GM06990 (cell line): ENCODE measurements around the gene CAMK4.

Experiments used
- DNase-seq: peaks from one replicate; pipeline ENCODE4 v3.0.0-alpha.2; 2011; ENCODE audit not compliant: insufficient read length; ENCODE audit errors: extremely low read depth
- H3K27me3 ChIP-seq: replicated peaks from 2 replicates; pipeline ENCODE4 v1.6.0; 2011; ENCODE audit warnings: low read length; ENCODE audit not compliant: control insufficient read depth, insufficient read depth
- H3K36me3 ChIP-seq: 2 replicates; pipeline ENCODE4 v1.5.1; 2011; ENCODE audit warnings: low read length; ENCODE audit not compliant: control insufficient read depth, insufficient read depth
- H3K4me3 ChIP-seq: replicated peaks from 2 replicates; pipeline ENCODE4 v1.5.1; 2011; ENCODE audit warnings: low read depth, mild to moderate bottlenecking, control low read depth, low read length
- TF ChIP-seq, protein P1 (sequence below): IDR thresholded peaks from 2 replicates; pipeline ENCODE4 v1.5.1; 2011; ENCODE audit warnings: low read length, control low read depth, mild to moderate bottlenecking, inconsistent platforms; ENCODE audit not compliant: insufficient read depth, poor library complexity, severe bottlenecking

Gene CAMK4

DNA sequence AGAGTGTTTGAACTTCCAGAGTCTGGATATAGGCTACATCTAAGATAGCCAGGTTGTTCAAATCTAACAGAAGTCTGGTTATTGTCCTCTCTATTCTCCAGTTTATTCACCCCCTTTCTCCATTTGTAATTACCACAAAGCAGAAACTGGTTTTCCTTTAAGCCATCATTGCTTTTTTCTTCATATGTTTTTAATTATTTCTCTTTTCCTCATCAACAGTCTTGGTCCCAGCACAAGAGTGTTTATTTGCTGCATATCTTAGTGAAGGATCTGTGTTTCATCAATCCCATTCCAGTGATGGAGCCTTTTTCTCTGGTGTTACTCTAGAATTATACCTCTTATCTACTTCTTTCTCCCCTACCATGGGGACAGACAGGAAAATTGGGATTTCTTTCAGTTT lies 142.2 kb downstream of the CAMK4 start:
- H3K36me3 ChIP-seq, result no peaks in the 10 kb centered on the region; the same call in 1 of the 2 replicates
- no peak for DNase-seq
- TF ChIP-seq, protein P1, sequence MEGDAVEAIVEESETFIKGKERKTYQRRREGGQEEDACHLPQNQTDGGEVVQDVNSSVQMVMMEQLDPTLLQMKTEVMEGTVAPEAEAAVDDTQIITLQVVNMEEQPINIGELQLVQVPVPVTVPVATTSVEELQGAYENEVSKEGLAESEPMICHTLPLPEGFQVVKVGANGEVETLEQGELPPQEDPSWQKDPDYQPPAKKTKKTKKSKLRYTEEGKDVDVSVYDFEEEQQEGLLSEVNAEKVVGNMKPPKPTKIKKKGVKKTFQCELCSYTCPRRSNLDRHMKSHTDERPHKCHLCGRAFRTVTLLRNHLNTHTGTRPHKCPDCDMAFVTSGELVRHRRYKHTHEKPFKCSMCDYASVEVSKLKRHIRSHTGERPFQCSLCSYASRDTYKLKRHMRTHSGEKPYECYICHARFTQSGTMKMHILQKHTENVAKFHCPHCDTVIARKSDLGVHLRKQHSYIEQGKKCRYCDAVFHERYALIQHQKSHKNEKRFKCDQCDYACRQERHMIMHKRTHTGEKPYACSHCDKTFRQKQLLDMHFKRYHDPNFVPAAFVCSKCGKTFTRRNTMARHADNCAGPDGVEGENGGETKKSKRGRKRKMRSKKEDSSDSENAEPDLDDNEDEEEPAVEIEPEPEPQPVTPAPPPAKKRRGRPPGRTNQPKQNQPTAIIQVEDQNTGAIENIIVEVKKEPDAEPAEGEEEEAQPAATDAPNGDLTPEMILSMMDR, result no peak
- no peaks in the 10 kb centered on the region for H3K27me3 ChIP-seq
- no peak overlapping the region for H3K4me3 ChIP-seq

- TF ChIP-seq, protein P1, result no peak
- no peaks in the 10 kb centered on the region; the same call in 1 of the 2 replicates for H3K36me3 ChIP-seq
- H3K27me3 ChIP-seq, result no peaks in the 10 kb centered on the region
- DNase-seq, result no peak
- no peak overlapping the region for H3K4me3 ChIP-seq
These were observed 142.9 kb downstream of the CAMK4 start for GRCh38 chr5:111367115-111367514.

DNA sequence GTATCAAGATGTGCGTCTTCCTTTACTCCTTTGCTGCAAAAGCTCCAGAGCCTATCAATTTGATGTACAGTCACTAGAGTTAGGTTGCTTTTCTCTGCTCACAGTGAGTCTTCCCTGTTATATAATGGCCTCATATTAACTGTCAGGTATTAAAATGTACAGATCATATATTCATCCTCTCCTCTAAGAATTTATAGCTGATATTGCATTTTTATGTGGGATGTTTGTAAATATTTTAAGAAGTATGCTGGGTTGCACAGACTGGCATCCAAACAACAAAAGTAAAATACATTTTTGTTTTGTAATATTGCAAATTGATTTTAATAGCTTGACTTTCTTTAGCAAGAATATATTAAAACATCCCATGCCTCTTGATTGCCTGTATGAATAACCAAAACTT lies 148.6 kb downstream of the CAMK4 start:
- H3K27me3 ChIP-seq, result no peaks in the 10 kb centered on the region
- no peak for DNase-seq
- H3K36me3 ChIP-seq, result no peaks in the 10 kb centered on the region
- H3K4me3 ChIP-seq, result no peak overlapping the region
- TF ChIP-seq, protein P1, result no peak

- TF ChIP-seq, protein P1, result no peak
- no peaks in the 10 kb centered on the region for H3K27me3 ChIP-seq
- DNase-seq, result no peak
- no peak overlapping the region for H3K4me3 ChIP-seq
- H3K36me3 ChIP-seq, result no peaks in the 10 kb centered on the region
These were observed 150.2 kb downstream of the CAMK4 start for GRCh38 chr5:111374380-111374779.

DNA sequence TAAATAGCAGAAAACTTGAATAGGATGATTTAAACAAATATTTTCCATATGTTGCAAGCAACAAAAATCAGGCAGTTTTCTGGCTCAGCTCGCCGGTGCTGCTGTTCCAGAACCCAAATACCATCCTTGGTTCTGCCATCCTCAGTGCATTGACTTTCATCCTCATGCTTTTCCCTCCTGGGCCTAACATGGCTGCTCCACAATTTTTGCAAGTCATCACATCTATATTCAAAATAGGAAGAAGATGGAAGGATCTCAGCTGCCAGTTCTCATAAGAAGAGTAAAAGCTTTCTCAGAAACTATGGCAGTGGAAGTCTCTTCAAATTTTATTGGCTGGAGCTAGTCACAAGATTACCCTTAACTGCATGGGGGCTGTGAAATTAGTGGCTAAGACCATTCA lies 151.5 kb downstream of the CAMK4 start:
- no peak for DNase-seq
- Histone ChIP-seq H3K27me3 (no peaks in the 10 kb centered on the region), H3K4me3 (no peak overlapping the region), H3K36me3 (no peaks in the 10 kb centered on the region)
- TF ChIP-seq, protein P1, result no peak

- TF ChIP-seq, protein P1, result no peak
- H3K27me3 ChIP-seq, result no peaks in the 10 kb centered on the region
- no peak overlapping the region for H3K4me3 ChIP-seq
- DNase-seq, result no peak
- no peaks in the 10 kb centered on the region for H3K36me3 ChIP-seq
These were observed 153.1 kb downstream of the CAMK4 start for GRCh38 chr5:111377306-111377705.
